ENCODE measurements around the gene OFD1.
"Not testable (repeated sequence)": the region's sequence is repeated elsewhere in the genome, so short reads cannot be mapped to it uniquely, and the experiment has no call there.

The OFD1 gene

DNA sequence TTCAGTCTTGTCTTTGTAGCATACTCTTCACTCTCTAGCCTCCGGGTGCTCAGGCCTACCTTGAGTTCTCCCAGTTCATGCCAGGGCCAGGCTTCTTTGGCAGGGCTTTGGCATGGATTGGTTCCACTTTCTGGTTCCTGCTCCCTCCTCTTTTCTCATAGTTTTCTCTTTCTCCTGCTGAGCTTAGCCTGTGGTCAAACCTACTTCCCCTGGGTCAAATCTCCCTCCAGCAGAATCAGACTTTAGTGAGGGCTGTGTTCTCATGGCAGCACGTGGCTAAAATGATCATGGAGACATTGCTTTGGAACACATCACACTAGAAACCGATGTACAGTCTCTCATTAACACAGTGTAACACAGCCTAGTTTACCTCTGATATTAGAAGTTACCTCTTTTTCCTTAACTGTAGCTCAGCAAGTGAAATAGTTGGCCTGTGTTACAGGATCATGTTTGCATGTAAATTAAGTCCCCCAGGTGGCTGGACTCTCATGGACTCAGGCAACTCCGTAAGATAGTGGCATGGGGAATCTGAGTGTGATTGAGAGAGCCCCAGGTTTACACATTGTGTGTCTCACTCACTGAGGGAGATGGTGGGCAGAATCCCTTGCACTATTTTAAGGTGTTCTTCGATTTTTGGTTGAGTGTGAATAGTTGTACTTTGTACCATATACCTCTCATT lies 32.3 kb upstream of the OFD1 start:
- no peak for DNase-seq

DNA sequence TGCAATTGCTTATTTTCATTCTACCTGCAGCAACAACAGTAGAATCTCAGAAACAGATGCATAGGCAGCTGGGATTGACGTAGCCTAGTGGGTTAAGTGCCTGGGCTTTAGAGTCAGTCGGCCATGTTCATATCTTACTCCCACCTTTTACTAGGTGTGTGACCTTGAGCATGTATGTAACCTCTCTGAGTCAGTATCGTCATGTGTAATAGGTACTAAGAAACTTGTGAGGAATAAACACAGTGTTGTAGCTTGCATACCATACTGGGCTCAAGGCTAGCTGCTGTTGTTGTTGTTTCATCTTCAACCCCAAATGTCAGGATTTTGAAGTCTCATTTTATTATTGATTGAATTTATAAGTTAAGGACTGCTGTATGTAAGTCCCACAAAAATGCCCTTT lies 31.4 kb upstream of the OFD1 start:
- no peak for DNase-seq

DNA sequence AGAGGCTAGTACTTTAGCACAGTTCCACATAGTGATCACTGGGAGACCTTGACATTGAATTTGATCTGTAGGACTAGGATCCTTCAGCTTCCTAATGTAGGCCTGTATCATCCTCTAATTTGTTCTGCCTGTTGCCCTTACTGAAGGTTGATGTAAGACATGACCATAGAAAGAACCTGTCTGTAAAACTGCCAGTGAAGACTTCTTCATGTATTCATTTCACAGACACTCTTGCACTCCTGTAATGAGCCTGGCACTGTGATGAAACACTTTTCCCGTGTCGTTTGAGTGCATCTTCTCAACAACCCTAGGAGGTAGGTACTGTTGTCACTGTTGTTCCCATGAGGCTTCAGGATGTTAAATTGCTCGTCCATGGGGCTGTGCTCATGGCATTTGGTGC lies 31.0 kb upstream of the OFD1 start:
- no peak for DNase-seq

DNA sequence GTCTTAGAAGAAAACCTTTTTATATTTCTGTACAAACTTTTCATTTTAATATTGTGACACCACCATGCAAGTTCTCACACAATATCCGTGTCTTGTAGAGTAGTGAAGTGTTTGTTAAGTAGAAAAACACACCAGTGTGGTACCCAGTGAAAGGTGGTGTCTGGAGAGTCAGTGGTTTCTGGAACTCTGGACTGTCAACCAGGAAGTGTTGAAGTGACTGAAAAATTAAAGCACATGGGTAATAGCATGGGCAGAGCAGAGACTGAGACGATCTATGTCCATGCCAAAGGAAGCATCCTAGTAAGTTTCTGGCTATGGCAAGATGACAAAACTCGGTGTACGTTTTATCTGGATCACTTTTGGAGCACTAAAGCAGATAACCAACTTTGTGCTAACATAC lies 23.4 kb upstream of the OFD1 start:
- no peak for DNase-seq

DNA sequence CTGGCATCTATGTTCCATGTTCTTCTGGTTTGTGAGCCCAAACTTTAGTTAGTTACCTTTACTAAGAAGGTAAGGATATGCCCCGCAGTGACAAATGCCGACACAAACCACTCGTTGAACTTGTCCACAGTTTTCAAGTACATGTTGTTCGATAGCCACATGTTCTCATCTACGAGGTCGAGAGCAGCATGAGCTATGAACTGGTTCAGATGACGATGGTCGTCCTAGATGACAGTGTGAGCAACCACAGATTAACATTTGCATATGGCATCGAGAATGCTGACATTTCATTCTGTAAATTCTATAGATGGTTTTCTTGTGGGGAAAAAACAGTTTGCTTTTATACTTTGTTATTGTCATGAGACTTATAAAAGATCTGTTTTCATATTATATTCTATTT lies 18.1 kb upstream of the OFD1 start:
- DNase-seq: no peak

DNA sequence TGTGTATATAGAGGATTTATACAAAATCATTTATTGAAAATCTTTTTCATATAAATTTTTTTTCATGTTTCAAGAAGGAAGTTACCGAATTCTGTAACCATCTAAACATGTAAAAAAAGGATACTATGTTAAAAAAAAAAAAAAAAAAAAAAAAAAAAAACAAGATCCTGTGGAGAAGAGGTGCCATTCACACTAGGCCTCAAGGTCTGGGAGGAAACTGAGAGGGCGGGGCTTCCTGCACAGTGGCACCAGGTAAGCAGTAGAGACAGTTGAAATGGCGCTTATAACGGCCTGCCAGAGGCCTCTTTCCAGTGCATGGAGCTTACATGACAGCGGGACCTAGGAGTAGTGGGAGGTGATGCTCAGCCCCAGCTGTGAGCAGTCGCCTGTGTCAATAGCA lies 17.6 kb upstream of the OFD1 start:
- no peak for DNase-seq

DNA sequence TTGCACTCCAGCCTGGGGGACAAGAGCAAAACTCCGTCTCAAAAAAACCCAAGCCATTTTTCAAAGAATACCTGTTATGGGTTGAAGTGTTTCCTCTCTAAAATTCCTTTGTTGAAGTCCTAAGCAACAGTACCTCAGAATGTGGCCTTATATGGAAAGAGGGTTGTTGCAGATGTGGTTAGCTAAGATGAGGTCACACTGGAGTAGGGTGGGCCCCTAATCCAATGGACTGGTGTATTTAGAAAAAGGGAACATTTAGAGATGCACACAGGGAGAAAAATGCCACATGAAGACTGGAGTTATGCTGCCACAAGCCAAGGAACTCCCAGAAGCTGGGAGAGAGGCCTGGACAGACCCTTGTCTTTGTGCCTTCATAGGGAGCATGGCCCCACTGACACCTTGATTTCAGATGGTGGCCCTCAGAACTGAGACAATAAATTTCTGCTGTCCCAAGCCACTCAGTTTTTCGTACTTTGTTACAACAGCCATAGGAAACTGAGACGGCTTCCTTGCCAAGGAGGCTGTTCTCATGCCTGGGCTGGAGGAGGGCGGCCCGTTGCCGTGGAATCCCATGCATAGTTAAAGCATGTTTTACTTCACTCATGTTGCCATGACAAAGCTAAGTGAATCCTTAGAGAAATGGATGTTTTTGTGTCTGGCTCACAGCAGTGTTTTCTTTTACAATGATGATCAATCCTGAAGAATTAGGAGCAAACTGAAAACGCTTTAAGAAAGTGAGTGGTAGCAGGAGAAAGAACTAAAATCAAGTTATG lies 16.7 kb upstream of the OFD1 start:
- no peak for DNase-seq

GRCh38 chrX:13719192-13719856 lies 15.2 kb upstream of the OFD1 start:
- DNase-seq: no peak

- no peak for DNase-seq
These were observed 13.2 kb upstream of the OFD1 start for GRCh38 chrX:13721371-13721770.

DNA sequence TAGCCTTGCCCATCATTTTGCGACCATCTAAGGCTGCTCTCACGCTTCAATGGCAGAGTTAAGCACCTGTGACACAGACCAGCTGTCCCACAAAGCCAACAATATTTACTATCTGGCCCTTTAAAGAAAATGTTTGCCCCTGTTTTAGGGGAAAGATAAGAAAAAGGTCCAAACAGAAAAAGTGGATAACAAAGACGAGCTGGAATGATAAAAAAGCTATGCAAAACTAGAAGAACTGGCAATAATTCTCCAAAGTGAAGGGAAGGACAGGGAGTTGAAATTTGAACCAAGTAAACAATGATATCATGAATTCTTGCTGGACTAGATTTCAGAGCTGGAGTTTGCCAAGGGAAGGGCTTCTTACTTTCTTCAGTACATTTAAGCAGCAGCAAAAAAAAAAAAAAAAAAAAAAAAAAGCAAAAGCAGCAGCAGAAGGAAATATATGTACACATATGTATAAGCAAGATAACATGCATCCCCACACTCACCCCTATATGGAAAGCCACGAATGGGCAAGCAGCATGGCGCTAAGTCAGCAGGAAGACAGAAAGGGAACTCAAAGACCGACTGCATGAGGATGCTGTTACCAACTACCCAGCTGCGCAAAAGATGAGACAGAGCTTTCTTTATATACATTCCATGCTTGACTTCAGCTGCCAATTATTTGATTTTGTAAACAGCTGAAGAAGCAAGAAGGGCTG lies 12.6 kb upstream of the OFD1 start:
- no peak for DNase-seq

DNA sequence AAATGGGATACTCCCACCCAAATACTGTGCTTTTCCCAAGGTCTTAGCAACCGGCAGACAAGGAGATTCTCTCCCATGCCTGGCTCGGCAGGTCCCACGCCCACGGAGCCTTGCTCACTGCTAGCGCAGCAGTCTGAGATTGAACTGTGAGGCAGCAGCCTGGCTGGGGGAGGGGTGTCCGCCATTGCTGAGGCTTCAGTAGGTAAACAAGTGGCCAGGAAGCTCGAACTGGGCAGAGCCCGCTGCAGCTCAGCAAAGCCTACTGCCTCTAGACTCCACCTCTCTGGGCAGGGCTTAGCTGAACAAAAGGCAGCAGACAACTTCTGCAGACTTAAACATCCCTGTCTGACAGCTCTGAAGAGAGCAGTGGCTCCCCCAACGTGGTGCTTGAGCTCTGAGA lies 9.7 kb upstream of the OFD1 start:
- DNase-seq: not testable (repeated sequence)

DNA sequence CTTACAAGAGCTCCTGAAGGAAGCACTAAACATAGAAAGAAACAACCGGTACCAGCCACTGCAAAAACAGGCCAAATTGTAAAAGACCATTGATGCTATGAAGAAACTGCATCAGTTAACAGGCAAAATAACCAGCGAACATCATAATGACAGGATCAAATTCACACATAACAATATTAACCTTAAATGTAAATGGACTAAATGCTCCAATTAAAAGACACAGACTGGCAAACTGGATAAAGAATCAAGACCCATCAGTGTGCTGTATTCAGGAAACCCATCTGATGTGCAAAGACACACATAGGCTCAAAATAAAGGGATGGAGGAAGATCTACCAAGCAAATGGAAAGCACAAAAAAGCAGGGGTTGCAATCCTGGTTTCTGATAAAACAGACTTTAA lies 8.0 kb upstream of the OFD1 start:
- DNase-seq: not testable (repeated sequence)

- not testable (repeated sequence) for DNase-seq
These were observed 4.0 kb upstream of the OFD1 start for GRCh38 chrX:13730523-13730922.

DNA sequence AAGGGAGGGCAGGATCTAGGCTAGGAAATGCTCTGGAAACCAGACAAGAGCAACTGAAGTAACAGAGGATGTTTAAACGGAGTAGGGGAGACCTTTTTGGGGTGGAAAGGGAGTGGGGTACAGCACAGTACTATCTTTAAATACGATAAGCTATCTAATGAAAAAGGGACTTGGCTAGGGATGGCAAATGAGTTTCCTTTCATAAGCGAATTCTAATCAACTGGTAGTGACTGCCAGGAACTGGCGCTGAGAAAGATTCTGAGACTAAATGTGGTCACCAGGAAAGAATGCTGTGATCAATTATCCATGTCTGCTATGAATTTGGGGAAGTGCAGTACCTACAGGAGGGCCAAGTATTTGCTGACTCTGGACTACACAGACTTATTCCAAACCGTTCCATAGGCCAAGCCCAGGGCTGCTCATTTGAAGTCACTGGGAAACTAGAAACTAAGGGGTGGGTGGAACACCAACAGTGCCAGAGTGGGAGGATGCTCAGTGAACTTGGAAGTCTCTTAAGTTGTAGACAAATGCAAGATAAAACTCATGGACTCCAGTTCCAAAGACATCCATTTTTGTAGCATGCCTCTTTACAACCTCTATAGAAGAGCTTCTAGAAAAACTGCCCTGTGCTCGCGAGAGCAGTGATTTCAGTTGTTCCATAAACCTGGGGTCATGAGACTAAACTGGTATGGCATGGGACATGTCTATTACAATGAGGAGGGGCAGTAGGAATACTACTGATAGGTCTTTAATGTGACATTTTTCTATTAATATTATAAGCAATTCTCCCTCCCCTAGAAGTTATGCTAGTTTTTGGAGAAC lies 2.1 kb upstream of the OFD1 start:
- no peak for DNase-seq

- DNase-seq: no peak
These were observed 1.0 kb upstream of the OFD1 start for GRCh38 chrX:13733506-13733905.

GRCh38 chrX:13741695-13742094 lies 7.1 kb downstream of the OFD1 start:
- no peak for DNase-seq

DNA sequence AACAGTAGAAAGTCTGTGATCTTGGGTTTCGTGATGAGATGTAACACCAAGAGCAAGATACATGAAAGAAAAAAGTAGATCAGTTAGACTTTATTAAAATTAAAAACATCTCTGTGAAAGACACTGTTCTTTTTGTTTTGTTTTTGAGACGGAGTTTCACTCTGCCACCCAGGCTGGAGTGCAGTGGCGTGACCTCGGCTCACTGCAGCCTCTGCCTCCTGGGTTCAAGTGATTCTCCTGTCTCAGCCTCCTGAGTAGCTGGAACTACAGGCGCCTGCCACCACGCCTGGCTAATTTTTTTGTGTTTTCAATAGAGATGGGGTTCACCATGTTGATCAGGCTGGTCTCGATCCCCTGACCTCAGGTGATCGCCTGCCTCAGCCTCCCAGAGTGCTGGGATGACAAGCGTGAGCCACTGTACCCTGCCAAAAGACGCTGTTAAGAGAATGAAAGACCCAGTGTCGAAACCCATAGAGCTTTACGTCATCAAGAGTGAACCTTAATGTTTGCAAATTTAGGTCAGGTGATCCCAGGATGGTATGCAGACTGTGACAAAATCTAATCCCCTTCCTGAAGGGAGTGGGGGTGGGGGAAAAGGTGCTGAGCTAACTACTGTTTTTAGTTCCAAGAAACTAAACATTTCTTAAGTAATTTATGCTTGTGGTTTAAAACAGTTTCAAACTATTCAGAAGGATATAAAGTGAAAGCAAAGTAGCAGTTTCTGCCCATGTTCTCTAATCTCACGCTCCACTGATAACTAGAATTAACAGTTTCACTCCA lies 8.0 kb downstream of the OFD1 start:
- no peak for DNase-seq

- no peak for DNase-seq
These were observed 13.3 kb downstream of the OFD1 start for GRCh38 chrX:13747836-13748235.

DNA sequence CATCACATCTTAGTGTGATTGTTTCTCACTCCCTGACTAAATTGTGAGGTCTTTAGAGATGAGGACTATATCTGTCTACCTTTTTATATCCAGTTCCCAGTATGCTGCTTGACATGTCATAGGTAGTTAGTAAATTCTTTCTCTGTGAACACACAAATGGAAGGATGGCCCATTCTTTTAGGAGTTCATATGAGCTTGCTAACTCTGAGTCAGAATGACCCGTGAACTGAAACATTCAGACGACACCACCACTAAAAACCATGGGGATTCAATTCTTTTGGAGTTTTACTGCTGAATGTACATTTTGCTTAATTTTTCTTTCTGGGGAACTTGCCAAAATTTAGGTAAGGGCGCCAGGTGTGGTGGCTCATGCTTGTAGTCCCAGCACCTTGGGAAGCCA lies 13.9 kb downstream of the OFD1 start:
- no peak for DNase-seq

GRCh38 chrX:13750204-13750603 lies 15.7 kb downstream of the OFD1 start:
- no peak for DNase-seq

GRCh38 chrX:13750812-13751211 lies 16.3 kb downstream of the OFD1 start:
- DNase-seq: no peak

DNA sequence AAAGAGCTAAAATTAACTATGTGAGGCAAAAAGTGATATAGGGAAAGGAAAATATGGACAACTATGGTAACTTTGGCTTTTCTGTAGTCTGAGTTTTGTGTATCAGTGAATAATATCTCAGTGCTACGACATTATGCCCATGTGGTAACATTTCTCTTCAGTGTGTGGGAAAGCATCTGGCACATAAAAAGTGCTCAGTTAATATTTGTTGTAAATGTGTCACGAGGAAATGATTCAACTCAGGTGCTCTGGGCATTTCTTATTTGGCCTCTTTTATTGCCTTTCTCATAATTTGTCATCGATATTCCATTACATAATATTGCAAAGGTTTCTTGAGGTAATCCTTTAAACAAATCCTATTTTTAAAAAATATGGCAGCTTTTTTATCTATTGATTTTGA lies 17.6 kb downstream of the OFD1 start:
- DNase-seq: no peak
